ENCODE measurements around the gene TBC1D19. TPM values are rescaled to one million over a fixed set of nuclear protein-coding genes. Genes with fewer than 3 reads are reported as not detected.

Gene TBC1D19
- total and polyA plus RNA-seq, 4 donors, result 1.2 to 5.8 (median 2.2) TPM

DNA sequence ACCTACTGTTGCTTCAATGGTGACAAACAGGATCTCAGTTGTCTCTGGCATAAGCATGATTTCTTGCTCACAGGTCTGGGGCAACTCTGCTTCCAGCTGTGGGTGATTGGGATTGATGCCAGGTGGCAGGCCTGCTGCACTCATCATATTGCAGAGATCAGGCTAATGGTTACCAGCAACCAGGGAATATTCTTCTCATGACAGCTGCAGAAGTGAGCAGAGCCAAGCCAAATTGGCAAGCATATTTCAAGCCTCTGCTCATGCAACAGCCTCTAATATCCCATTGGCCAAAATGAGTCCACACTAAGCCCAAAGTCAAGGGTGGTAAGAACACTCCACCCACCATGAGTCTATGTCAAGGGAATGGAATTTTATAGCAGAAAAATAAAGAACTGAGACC lies 26.7 kb upstream of the TBC1D19 start:
- no peak overlapping the region for H3K4me3 ChIP-seq (ENCODE audit: low read depth in 1 of 3, low read length in 3 of 3)
- H3K9me3 ChIP-seq (ENCODE audit: control insufficient read depth in 4 of 4, low read length in 3 of 4), result peaks cover 0 to 3% (median 0%) of the 10 kb centered on the region in 4 donors
- DNase-seq (ENCODE audit: low spot score), result no peak
- no peak overlapping the region for H3K9ac ChIP-seq (ENCODE audit: low read depth in 1 of 2, low read length in 2 of 2)
- no peak overlapping the region for H3K27ac ChIP-seq (ENCODE audit: low read depth in 1 of 2, low read length in 2 of 2)
- no peaks in the 10 kb centered on the region for H3K36me3 ChIP-seq (ENCODE audit: control insufficient read depth in 4 of 4, insufficient read depth in 3 of 4, low read depth in 1 of 4, low read length in 3 of 4)
- TF ChIP-seq YY1 (IDR thresholded peaks at IDR 0.05) (no peak), FOXA2 (IDR thresholded peaks at IDR 0.05) (no peak), FOXA1 (IDR thresholded peaks at IDR 0.05) (no peak), HNF4G (IDR thresholded peaks at IDR 0.05) (no peak), ZBTB33 (IDR thresholded peaks at IDR 0.05) (no peak), CTCF (IDR thresholded peaks at IDR 0.05; ENCODE audit: low read depth, low read length, missing input control) (no peak), GABPA (IDR thresholded peaks at IDR 0.05 in 1 of 2, conservative IDR thresholded peaks at IDR 0.05 in 1 of 2) (no peak), EGR1 (IDR thresholded peaks at IDR 0.05; ENCODE audit: low read depth in 2 of 2) (no peak), RAD21 (IDR thresholded peaks at IDR 0.05) (no peak), TAF1 (conservative IDR thresholded peaks at IDR 0.05) (no peak), RXRA (IDR thresholded peaks at IDR 0.05) (no peak), HNF4A (conservative IDR thresholded peaks at IDR 0.05) (no peak), SP1 (IDR thresholded peaks at IDR 0.05) (no peak), NR2F2 (IDR thresholded peaks at IDR 0.05) (no peak), JUND (IDR thresholded peaks at IDR 0.05) (no peak)
- TF ChIP-seq, protein P1, sequence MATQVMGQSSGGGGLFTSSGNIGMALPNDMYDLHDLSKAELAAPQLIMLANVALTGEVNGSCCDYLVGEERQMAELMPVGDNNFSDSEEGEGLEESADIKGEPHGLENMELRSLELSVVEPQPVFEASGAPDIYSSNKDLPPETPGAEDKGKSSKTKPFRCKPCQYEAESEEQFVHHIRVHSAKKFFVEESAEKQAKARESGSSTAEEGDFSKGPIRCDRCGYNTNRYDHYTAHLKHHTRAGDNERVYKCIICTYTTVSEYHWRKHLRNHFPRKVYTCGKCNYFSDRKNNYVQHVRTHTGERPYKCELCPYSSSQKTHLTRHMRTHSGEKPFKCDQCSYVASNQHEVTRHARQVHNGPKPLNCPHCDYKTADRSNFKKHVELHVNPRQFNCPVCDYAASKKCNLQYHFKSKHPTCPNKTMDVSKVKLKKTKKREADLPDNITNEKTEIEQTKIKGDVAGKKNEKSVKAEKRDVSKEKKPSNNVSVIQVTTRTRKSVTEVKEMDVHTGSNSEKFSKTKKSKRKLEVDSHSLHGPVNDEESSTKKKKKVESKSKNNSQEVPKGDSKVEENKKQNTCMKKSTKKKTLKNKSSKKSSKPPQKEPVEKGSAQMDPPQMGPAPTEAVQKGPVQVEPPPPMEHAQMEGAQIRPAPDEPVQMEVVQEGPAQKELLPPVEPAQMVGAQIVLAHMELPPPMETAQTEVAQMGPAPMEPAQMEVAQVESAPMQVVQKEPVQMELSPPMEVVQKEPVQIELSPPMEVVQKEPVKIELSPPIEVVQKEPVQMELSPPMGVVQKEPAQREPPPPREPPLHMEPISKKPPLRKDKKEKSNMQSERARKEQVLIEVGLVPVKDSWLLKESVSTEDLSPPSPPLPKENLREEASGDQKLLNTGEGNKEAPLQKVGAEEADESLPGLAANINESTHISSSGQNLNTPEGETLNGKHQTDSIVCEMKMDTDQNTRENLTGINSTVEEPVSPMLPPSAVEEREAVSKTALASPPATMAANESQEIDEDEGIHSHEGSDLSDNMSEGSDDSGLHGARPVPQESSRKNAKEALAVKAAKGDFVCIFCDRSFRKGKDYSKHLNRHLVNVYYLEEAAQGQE (IDR thresholded peaks at IDR 0.05), result no peak
- TF ChIP-seq, protein P2, sequence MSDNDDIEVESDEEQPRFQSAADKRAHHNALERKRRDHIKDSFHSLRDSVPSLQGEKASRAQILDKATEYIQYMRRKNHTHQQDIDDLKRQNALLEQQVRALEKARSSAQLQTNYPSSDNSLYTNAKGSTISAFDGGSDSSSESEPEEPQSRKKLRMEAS (IDR thresholded peaks at IDR 0.05), result no peak
- TF ChIP-seq, protein P3, sequence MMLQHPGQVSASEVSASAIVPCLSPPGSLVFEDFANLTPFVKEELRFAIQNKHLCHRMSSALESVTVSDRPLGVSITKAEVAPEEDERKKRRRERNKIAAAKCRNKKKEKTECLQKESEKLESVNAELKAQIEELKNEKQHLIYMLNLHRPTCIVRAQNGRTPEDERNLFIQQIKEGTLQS (IDR thresholded peaks at IDR 0.05), result no peak
- peaks cover 0 to 2% (median 0%) of the 10 kb centered on the region in 4 donors for H3K27me3 ChIP-seq (ENCODE audit: control insufficient read depth in 4 of 4, insufficient read depth in 4 of 4, low read length in 3 of 4)
- no peaks in the 10 kb centered on the region for H3K4me1 ChIP-seq (ENCODE audit: control insufficient read depth in 4 of 4, insufficient read depth in 4 of 4, low read length in 3 of 4)

All from liver (tissue), 9 donors.